Stomach (tissue), 9 donors: ENCODE data around the gene LYL1. TPM values are rescaled to one million over a fixed set of nuclear protein-coding genes. Genes with fewer than 3 reads are reported as not detected.
A peak's percentile ranks its signal among the peaks of the same experiment; 100 is the strongest.

Experiments
- DNase-seq, 2 donors: peaks; one replicate each; pipeline versions ENCODE4 v3.0.0 to v3.0.0-alpha.2; 2013 to 2019
- H3K27ac ChIP-seq, 5 donors: fragments of 200-600 bp in 4 of 5; sonication (generic) in 4 of 5; one replicate each; pipeline ENCODE4 v1.5.1; 2013 to 2019; ENCODE audit warnings: mild to moderate bottlenecking in 1 of 5, moderate library complexity in 1 of 5
- H3K27me3 ChIP-seq, 3 donors: fragments of 200-600 bp; sonication (generic); one replicate each; pipeline ENCODE4 v1.5.1; 2017 to 2019; ENCODE audit warnings: mixed run types in 1 of 3
- H3K36me3 ChIP-seq, 4 donors: fragments of 200-600 bp; sonication (generic); 1 replicate in 3 of 4; 2 replicates in 1 of 4; pipeline ENCODE4 v1.5.1; 2016 to 2019
- H3K4me1 ChIP-seq, 4 donors: fragments of 200-600 bp; sonication (generic); one replicate each; pipeline ENCODE4 v1.5.1; 2016 to 2019
- H3K4me3 ChIP-seq, 4 donors: fragments of 200-600 bp; sonication (generic) in 3 of 4; one replicate each; pipeline ENCODE4 v1.5.1; 2016 to 2019; ENCODE audit warnings: mild to moderate bottlenecking in 1 of 4
- H3K9me3 ChIP-seq, 4 donors: fragments of 200-600 bp; sonication (generic); one replicate each; pipeline ENCODE4 v1.5.1; 2016 to 2019
- EP300 ChIP-seq: sonication (generic); formaldehyde crosslinking; IDR thresholded peaks from one replicate; pipeline ENCODE4 v1.6.1; 2017; ENCODE audit warnings: antibody characterized with exemption
- POLR2A ChIP-seq, 4 donors: fragments of 450-650 bp; IDR thresholded peaks; one replicate each; pipeline ENCODE4 v1.6.1; 2016; ENCODE audit warnings: antibody characterized with exemption in 4 of 4, control low read depth in 2 of 4, mild to moderate bottlenecking in 1 of 4, moderate library complexity in 1 of 4
- POLR2AphosphoS5 ChIP-seq, 3 donors: sonication (generic); formaldehyde crosslinking; IDR thresholded peaks; one replicate each; pipeline ENCODE4 v1.6.1; 2016; ENCODE audit warnings: antibody characterized with exemption in 3 of 3
- WGBS, 5 donors: extraction: QIAGEN DNeasy Blood & Tissue Kit in 3 of 5; methylation state at CpG; one replicate each; pipeline versions ENCODE4 v1.1.5 to v1.1.7; 2013 to 2018; 5-methylcytosine and 5-hydroxymethylcytosine counted together
- intact Hi-C: fragments of 100-400 bp; cut with DNase I; formaldehyde crosslinking; loops from one replicate; pipeline ENCODE4 v1.15.1; 2023; ENCODE audit warnings: low total_unique reads
- polyA plus RNA-seq, 3 donors: library from polyadenylated mRNA; stranded (reverse); fragments of 200-250 nt; gene quantifications; one replicate each; pipeline ENCODE4 v1.2.3, GENCODE V29; 2013
- total RNA-seq, 5 donors: library from RNA; depleted of rRNA; stranded (reverse); fragments of >200 nt; gene quantifications; one replicate each; pipeline versions ENCODE4 v1.1.0 to v1.2.3, GENCODE V29; 2014 to 2016
- TF ChIP-seq, protein P1 (sequence below), 7 experiments: fragments of 450-650 bp in 4 of 7; fragments of 200-600 bp in 3 of 7; sonication (generic) in 3 of 7; IDR thresholded peaks; one replicate each; pipeline ENCODE4 v1.5.1; 2016 to 2019; ENCODE audit warnings: antibody characterized with exemption in 7 of 7, control low read depth in 2 of 7, mild to moderate bottlenecking in 1 of 7
- donor health status: healthy with polysubstance abuse.
- donor health status: Bipolar disorder and iron deficiency.
- donor health status: healthy.

The LYL1 gene
- total and polyA plus RNA-seq, 8 donors, result 1.3 to 19.3 (median 5.0) TPM; not detected in 1

- peaks cover 0 to 61% (median 53%) of the 10 kb centered on the region in 4 donors for H3K36me3 ChIP-seq
- intact Hi-C loops, result no loop called here
- H3K27ac ChIP-seq, result peak overlapping the region in 3 of 5 donors; percentile 39 to 90 (median 86)
- TF ChIP-seq POLR2A (IDR thresholded peaks at IDR 0.05) (no peak), EP300 (no peak), POLR2AphosphoS5 (IDR thresholded peaks at IDR 0.05) (no peak)
- TF ChIP-seq, protein P1, sequence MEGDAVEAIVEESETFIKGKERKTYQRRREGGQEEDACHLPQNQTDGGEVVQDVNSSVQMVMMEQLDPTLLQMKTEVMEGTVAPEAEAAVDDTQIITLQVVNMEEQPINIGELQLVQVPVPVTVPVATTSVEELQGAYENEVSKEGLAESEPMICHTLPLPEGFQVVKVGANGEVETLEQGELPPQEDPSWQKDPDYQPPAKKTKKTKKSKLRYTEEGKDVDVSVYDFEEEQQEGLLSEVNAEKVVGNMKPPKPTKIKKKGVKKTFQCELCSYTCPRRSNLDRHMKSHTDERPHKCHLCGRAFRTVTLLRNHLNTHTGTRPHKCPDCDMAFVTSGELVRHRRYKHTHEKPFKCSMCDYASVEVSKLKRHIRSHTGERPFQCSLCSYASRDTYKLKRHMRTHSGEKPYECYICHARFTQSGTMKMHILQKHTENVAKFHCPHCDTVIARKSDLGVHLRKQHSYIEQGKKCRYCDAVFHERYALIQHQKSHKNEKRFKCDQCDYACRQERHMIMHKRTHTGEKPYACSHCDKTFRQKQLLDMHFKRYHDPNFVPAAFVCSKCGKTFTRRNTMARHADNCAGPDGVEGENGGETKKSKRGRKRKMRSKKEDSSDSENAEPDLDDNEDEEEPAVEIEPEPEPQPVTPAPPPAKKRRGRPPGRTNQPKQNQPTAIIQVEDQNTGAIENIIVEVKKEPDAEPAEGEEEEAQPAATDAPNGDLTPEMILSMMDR (IDR thresholded peaks at IDR 0.05), result peak in 1 of 7 experiments; percentile 14
- 79 to 92% (median 84%) methylated on average over 3 to 5 of the region's 5 CpGs for WGBS, 5 donors
- no peaks in the 10 kb centered on the region for H3K27me3 ChIP-seq
- H3K9me3 ChIP-seq, result no peaks in the 10 kb centered on the region
- H3K4me1 ChIP-seq, result peaks cover 33 to 61% (median 51%) of the 10 kb centered on the region in 4 donors
- no peak overlapping the region for H3K4me3 ChIP-seq
- DNase-seq, result no peak
Observed at GRCh38 chr19:13089139-13089856, 13.4 kb downstream of the LYL1 start.

GRCh38 chr19:13087795-13088537, 14.7 kb downstream of the LYL1 start:
- intact Hi-C loops, result no loop called here
- H3K4me3 ChIP-seq, result no peak overlapping the region
- 78 to 88% (median 84%) methylated on average over 34 to 37 of the region's 37 CpGs for WGBS, 5 donors
- no peak for DNase-seq
- H3K27ac ChIP-seq, result peak overlapping the region in 2 of 5 donors; percentile 46 to 51
- no peaks in the 10 kb centered on the region for H3K9me3 ChIP-seq
- TF ChIP-seq POLR2AphosphoS5 (IDR thresholded peaks at IDR 0.05), result no peak
- TF ChIP-seq EP300, result no peak
- H3K27me3 ChIP-seq, result no peaks in the 10 kb centered on the region
- H3K4me1 ChIP-seq, result peaks cover 20 to 50% (median 39%) of the 10 kb centered on the region in 4 donors
- H3K36me3 ChIP-seq, result peaks cover 0 to 74% (median 66%) of the 10 kb centered on the region in 4 donors

- intact Hi-C loops, result no loop called here
- DNase-seq, result no peak
- WGBS, 5 donors, result 85 to 92% (median 87%) methylated on average over 8 to 12 of the region's 12 CpGs
- TF ChIP-seq EP300 (no peak), POLR2AphosphoS5 (IDR thresholded peaks at IDR 0.05) (no peak), POLR2A (IDR thresholded peaks at IDR 0.05) (no peak)
- TF ChIP-seq, protein P1 (IDR thresholded peaks at IDR 0.05), result no peak
- Histone ChIP-seq H3K36me3 (peaks cover 0 to 80% (median 72%) of the 10 kb centered on the region in 4 donors), H3K27me3 (no peaks in the 10 kb centered on the region), H3K4me1 (peaks cover 14 to 50% (median 36%) of the 10 kb centered on the region in 4 donors), H3K4me3 (no peak overlapping the region), H3K27ac (peak overlapping the region in 1 of 5 donors; percentile 31), H3K9me3 (no peaks in the 10 kb centered on the region)
Observed at GRCh38 chr19:13087295-13087694, 15.4 kb downstream of the LYL1 start.

DNA sequence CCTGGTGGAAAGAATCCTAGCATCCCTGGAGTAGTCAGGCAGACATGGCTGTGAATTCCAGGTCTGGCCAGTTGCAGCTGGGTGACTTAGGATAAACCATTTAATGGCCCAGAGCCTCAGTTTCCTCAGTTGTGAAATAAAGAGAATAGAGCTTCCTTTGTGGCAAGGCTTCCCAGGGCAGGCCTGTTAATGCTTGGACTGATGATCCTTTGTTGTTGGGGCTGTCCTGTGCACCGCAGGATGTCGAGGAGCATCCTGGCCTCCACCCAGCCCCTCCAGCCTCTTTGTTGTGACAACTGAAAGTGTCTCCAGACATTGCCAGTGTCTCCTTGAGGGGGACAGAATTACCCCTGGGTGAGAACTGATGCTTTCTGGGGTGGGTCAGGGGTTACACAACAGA, 16.3 kb downstream of the LYL1 start:
- 75 to 100% (median 84%) methylated on average over 1 to 2 of the region's 2 CpGs for WGBS, 5 donors
- no peak for DNase-seq
- no peak for TF ChIP-seq EP300
- TF ChIP-seq POLR2A (IDR thresholded peaks at IDR 0.05), result no peak
- TF ChIP-seq, protein P1 (IDR thresholded peaks at IDR 0.05), result no peak
- no peak for TF ChIP-seq POLR2AphosphoS5 (IDR thresholded peaks at IDR 0.05)
- H3K4me3 ChIP-seq, result no peak overlapping the region
- no peaks in the 10 kb centered on the region for H3K27me3 ChIP-seq
- intact Hi-C loops, result no loop called here
- H3K4me1 ChIP-seq, result peaks cover 15 to 50% (median 37%) of the 10 kb centered on the region in 4 donors
- peaks cover 7 to 90% (median 81%) of the 10 kb centered on the region in 4 donors for H3K36me3 ChIP-seq
- peak overlapping the region in 2 of 5 donors; percentile 27 to 31 for H3K27ac ChIP-seq
- no peaks in the 10 kb centered on the region for H3K9me3 ChIP-seq
